Stimulated activated CD4-positive, alpha-beta T cell treated with anti-CD3 and anti-CD28 coated beads, Interleukin-2, amount 100 ng/mL, for 24 hours (primary cell): ENCODE measurements around the gene SLC6A9.
A peak's percentile ranks its signal among the peaks of the same experiment; 100 is the strongest.

Source experiments
- DNase-seq, 2 donors: peaks; one replicate each; pipeline ENCODE4 v3.0.0-alpha.2; 2020

SLC6A9 gene

GRCh38 chr1:44031252-44032169 is at the start of gene SLC6A9:
TSS of gene SLC6A9 (minus strand) at chr1:44031462. CDS start at chr1:44024277, 7,185 bp downstream.
- DNase-seq: peak; percentile 65 to 66

- no peak for DNase-seq
Observed at GRCh38 chr1:44079566-44079965, 48.3 kb upstream of the SLC6A9 start.

- DNase-seq: no peak
Observed at GRCh38 chr1:44078104-44078503, 46.8 kb upstream of the SLC6A9 start.

- DNase-seq: no peak
Observed at GRCh38 chr1:44077421-44077820, 46.2 kb upstream of the SLC6A9 start.

- DNase-seq: no peak
Observed at GRCh38 chr1:44076066-44076465, 44.8 kb upstream of the SLC6A9 start.

- no peak for DNase-seq
Observed at GRCh38 chr1:44074415-44074814, 43.2 kb upstream of the SLC6A9 start.

DNA sequence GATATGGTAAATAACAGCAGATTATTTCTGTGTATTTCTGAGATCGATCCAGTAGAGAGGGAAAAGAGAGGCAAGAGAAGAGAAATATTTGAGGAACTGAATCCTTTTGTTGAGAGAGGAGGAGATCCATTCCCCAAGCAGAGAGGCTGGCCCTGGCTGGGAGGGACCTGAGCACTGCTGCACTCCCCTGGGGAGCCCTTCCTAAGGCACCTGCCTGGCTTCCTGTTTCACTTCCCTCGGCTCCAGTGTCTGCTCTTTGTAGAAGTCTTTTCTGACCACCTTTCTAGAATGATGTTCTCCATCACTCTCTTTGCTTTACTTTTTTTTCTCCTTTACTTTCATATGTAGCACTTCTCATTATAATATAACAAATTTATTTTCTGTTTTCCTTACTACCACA is 42.3 kb upstream of the SLC6A9 start:
- no peak for DNase-seq

- no peak for DNase-seq
Observed at GRCh38 chr1:44072821-44073220, 41.6 kb upstream of the SLC6A9 start.

- DNase-seq: no peak
Observed at GRCh38 chr1:44072204-44072603, 40.9 kb upstream of the SLC6A9 start.

GRCh38 chr1:44071461-44071860 is 40.2 kb upstream of the SLC6A9 start:
- DNase-seq: no peak

DNA sequence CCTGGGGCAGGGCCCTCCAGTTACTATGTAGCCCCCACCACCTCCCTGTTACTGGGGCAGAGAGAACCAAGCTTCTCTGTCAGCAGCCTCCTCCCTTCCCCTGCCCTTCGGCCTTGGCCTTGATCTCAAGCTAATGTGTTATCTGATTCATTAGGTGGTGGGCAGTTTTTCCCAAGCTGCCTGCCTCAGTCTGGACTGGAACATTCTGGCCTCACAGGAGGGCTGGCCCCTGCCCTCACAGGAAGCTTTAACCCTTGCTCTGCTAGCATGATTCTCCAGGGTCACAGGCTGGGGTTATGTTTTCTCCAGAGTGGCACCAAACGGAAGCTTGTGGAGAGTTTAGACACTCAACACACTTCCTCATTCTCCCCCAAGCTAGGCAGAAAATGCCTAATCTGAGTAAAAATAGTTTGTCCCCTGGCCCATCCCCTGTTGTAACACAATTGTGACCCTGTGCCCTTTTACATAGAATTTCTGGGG is 37.2 kb upstream of the SLC6A9 start:
- DNase-seq: no peak

DNA sequence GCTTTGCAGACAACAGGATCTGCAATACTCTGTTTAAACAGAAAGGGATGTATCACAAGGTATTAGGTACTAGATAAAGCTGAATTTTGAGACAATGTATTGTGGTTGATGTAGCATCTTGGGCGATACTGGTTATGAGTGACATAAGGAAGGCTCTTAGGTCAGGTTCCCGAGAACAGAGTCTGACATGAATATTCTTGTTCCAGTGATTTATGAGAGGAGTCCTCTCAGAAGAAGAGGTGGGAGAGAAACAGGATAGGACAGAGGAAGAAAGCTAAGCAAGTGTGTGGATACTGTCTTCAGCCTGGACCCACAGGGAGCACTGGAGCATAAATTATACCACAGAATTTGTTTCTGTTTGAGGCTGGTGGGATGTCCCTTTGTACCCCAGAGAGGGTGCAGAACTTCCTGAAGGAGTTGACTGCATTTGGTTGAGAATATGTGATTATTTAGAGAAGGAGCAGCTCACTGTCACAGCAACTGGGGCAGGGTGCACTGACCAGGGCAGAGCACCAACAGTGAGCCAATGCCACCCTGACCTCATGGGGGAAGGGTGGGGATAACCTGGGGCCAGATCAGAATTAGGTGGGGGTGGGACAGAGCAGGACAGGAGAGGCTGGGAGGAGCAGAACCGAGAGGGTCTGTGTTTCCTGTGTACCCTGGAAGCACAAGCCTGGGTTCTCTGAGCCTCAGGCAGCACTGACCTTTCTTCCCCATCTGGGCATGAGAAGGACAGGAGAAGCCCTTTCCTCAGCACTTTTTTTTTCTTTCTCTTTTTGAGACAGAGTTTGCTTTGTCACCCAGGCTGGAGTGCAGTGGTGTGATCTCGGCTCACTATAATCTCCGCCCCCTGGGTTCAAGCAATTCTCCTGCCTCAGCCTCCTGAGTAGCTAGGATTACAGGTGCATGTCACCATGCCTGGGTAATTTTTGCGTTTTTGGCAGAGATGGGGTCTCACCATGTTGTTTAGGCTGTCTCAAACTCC is 36.3 kb upstream of the SLC6A9 start:
- DNase-seq: no peak

DNA sequence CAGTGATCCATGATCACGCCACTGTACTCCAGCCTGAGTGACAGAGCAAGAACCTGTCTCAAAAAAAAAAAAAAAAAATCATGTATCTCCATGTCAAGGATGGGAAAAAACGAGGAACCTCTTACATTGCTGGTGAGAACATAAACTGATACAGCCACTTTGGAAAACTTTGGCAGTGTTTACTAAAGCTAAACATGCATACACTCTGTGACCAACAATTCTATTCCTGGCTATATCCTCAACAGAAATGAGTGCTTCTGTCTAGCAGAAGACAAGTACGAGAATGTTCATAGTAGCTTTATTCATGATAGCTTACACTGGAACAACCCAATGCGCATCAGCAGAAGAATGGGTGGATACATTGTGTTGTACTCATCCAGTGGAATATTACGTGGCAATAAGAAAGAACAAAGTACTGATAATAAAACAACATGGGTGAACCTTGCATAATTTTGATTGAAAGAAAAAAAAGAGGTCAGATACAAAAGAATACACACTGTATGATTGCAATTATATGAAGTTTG is 31.5 kb upstream of the SLC6A9 start:
- no peak for DNase-seq

DNA sequence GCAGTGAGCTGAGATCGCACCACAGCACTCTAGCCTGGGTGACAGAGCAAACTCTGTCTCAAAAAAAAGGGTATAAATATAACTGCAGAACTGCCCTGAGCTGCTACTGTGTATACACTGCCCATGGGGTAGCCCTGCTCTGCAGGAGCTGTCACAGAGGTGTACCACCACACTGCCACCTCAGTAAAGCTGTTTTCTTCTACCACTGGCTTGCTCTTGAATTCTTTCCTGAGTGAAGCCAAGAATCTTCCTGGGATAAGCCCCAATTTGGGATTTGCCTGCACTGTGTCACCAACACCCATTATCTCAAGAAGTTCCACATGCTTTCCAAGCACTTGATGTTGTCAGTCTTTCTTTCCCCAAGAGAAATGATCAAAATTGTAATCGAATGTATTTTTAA is 30.6 kb upstream of the SLC6A9 start:
- no peak for DNase-seq

GRCh38 chr1:44060830-44061267 is 29.6 kb upstream of the SLC6A9 start:
- no peak for DNase-seq

DNA sequence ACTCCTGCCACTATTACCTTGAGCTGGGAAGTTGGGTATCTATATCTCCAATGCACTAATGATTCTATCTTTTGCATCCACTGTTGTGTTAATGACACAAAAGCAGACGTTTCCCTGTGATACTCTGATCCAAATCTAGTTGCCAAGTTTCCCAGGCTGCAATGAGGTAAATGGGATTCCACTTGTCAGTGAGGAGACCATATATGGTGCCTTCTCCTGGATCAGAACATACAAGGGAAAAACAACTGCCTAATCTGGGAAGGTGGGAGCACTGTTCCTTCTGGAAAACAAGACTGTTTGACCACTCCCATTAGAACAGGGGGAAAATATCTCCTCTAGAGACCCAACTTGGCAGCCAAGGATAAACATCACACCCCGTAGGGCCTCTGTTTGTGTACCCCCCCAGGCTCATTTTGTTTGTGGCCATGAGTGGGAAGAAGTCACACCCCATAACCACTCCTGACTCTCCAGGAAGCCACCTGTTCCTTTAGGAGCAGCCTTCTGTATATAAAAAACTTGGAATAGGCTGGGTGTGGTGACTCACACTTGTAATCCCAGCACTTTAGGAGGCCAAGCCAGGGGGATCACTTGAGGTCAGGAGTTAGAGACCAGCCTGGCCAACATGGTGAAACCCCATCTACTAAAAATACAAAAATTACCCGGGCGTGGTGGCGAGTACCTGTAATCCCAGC is 28.5 kb upstream of the SLC6A9 start:
- DNase-seq: no peak

DNA sequence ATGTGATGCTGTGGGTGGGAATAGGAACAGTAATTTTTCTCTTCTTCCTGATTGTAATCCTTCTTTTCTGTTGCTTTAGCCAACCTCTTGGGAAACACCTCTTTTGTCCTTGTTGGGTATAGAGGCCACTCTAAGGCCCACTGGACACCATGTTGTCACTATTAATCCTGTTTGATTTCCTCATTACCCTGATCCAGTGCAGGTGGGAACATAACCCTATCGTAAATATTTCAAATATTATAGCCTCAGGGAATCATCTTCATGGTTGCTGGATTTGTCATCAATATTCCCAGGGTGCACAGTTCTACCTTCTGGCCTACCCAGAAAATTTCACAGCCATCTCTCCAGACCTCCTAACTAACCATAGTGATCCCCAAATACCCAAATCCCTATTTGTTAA is 27.9 kb upstream of the SLC6A9 start:
- no peak for DNase-seq

DNA sequence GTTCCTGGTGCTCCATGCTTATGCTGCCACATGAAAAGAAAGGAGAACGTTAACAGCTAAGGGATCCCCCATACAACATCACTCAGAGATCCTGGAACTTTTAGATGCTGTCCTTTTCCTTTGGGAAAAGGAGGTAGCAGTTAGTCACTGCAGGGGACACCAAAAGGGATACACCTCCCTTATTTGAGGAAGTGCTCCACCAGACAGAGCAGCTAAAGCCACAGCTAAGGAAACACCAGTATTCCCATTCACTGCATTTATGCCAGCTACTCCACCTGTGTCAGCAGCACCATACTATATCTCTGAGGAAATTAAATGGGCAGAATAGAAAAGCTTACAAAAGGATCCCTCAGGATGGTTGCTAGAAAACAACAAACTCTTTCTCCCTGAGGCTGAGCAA is 26.0 kb upstream of the SLC6A9 start:
- no peak for DNase-seq

GRCh38 chr1:44053394-44053793 is 22.1 kb upstream of the SLC6A9 start:
- DNase-seq: no peak

- DNase-seq: no peak
Observed at GRCh38 chr1:44050261-44050660, 19.0 kb upstream of the SLC6A9 start.

DNA sequence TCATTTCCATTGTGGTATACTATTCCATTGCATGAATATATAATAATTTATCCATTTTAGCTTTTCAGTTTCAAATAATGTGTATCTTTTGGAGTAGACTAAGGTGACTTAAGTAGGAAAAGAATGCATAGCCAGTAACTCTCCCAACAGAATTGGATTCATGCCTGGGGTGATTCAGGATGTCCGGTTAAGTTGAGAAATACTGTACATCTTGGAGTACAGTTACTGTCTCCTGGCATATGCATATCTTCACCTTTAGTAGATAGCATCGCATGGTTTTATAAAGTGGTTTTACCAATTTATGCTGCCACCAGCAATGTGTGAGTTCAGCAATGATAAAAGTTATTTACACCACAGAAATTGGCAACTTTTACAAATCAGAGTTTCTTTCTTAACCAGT is 18.6 kb upstream of the SLC6A9 start:
- no peak for DNase-seq

DNA sequence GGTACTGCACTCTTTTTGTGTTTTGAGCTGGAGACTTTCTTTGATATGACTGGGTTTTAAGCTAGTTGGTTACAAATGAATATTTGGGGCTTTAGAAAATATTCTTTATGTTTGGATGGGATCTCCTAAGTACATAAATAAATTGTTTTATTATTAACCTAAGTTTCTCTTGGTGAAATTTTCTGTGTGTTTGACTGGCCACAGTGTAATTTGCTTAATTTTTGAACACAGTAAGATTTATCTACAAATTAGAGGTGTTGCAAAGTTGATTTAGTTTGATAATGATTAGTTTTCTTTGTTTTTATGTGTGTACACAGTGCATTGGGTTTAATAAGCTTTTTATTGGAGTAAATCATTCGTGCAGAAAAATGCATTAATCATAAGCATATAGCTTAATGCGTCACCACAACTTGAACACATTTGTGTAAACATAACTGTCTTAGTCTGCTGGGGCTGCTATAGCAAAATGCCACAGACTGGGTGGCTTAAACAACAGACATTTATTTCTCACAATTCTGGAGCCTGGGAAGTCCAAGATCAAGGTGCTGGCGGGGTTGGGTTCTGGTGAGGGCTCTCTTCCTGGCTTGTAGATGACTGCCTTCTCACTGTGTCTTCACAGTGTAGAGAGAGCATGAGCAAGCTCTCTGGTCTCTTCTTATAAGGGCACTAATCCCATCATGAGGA is 17.4 kb upstream of the SLC6A9 start:
- DNase-seq: no peak
